GM23248 (cell line): Measurements from ENCODE around the gene CD300LG.

Source experiments
- EZH2 ChIP-seq: fragments of 200-600 bp; sonication (generic); IDR thresholded peaks from 2 replicates; pipeline ENCODE4 v1.6.1; 2018; ENCODE audit warnings: antibody characterized with exemption, mild to moderate bottlenecking; ENCODE audit not compliant: insufficient read depth, poor library complexity, severe bottlenecking
- EZH2phosphoT487 ChIP-seq: fragments of 200-600 bp; sonication (generic); IDR thresholded peaks from 2 replicates; pipeline ENCODE4 v1.6.1; 2018; ENCODE audit warnings: antibody characterized with exemption, moderate library complexity, mild to moderate bottlenecking, low read depth; ENCODE audit not compliant: insufficient read depth

DNA sequence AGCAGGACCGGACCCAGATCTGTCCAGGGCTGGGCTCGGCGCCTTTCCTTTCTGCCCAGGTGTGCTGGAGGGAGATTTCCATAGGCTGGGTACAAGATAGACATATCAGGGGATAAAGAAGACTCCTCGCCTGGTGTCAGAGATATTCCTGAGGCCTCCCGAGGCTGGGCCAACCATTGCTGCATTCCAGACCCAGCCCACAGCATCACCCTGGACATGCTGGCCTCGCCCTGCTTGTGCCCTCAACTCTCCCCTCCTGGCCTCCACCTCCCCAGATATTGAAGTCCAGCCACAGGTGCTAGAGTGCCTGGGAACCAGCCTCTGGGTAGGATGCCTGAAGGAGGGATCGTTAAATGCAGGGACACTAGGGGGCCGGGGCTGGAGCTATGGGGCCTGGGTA lies 2.1 kb downstream of the CD300LG start:
- TF ChIP-seq EZH2: no peak
- TF ChIP-seq EZH2phosphoT487: no peak
